GM18507 (cell line): ENCODE data around the gene TEX26.

ENCODE experiments used
- DNase-seq: peaks from one replicate; pipeline ENCODE4 v3.0.0; 2011; ENCODE audit warnings: low read depth; ENCODE audit not compliant: insufficient read length; ENCODE audit errors: extremely low spot score
- FAIRE-seq: peaks from 2 replicates; lab custom pipeline; 2011; peaks lifted over from hg19 to GRCh38; lab: Jason Lieb, UNC

TEX26 gene

DNA sequence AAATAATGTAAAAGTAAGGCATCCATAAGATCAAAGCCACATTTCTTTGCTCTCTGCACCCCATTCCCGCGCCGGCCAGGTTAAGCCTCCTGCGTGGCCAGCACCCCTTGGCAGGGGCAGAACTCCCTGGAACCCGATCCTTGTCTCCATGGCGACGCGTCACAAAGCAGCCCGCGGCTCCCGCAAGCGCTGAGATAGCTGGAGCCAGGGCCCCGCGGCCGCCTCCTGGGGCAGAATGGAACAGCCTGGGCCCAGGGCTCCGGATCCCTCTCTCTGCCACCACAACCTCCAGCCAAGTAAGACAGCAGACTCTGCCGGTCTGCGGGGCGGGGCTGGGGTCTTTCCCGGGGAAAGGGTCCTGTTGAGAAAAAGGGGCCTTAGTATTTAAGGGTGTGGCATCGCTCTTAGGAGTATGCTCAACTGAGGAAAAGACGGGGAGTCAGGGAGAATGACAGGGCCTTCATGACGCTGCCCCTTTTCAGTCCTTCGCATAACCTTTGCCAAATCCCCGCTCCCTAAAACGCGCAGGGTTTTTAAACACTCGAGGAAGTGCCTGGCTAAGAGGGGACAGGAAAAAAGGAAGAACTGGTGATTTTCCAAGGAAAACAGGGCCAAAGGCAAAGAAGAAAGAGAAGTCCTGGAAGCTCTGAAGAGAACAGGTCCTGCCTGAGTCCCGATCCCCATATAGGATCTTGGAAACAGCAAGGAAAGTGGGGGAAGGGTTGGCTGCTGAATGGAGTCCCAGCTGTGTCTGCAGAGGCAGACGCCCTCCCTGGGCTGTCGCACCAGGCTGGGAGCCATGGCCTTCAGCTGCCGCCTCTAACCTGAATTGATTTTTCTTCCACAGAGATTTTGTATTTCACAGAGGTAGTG is at the start of gene TEX26:
Gene TEX26, plus strand, starts transcription at position 176 of the 873 bp plus-strand sequence. Its CDS starts 60 bp downstream, at position 236.
- FAIRE-seq = no peak
- no peak for DNase-seq

- FAIRE-seq (no peak), DNase-seq (no peak)
Observed at GRCh38 chr13:30882996-30883766, 49.3 kb upstream of the TEX26 start.

- FAIRE-seq (no peak), DNase-seq (no peak)
Observed at GRCh38 chr13:30884543-30884942, 47.9 kb upstream of the TEX26 start.

DNA sequence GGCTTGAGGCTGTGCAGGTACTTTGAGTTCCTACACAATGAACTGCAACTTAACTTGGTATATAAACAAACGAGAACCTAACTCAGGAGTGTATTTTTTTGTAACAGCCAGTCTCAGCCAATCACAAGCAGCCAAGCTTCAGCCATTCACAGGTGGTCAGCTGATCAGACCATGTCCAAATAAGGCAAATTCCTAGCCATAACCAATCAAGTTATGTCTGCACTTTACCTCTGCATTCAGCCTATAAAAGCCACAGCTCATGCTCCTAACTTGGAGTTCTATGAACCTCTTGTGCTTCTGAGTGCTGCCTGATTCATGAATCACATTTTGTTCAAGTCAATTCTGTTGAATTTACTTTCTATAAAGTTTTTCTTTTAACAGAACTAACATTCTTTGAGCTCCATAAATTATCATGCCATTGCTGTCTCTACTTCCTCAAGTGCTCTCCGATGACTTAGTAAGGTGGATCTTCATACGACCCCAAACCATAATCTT is 43.2 kb upstream of the TEX26 start:
- no peak for FAIRE-seq
- no peak for DNase-seq

DNA sequence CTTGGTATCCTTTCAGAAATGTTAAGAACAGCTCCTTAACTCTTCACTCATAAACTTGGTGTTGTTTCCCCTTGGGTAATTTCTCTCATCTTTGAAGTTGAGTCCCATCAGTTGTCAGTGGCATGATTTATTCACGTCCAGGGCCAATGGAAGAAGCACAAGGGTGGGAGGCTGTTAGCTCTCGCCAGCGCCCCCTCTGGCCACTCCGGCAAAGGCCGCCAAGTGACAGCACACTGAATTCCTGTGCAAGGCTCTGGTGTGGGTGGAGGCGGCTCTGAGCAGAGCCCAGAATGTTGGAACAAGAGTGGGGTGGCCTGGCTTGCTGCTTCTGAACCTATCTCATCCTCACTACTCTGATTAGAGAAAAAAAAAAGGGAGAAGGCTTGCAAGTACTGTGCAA is 39.5 kb upstream of the TEX26 start:
- FAIRE-seq (no peak), DNase-seq (no peak)

DNA sequence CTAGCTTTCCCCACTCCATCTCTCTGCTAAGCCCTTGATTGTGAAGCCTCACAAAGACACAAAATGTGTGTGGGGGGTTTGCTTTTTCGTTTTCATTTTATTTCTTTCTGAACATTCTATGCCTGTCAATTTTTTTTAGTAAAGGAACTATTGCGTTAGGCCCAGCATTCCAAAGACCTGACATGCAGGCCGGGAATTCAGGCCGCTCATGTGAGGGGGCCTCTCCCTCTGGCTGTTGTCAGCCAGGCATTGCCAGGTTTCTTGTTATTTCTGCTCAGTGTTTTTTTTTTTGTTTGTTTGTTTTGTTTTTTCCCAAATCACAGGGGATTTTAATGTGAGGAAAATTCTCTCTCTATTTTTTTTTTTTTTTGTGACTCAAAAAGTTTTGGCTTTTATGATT is 36.7 kb upstream of the TEX26 start:
- FAIRE-seq = no peak
- no peak for DNase-seq

- no peak for FAIRE-seq
Observed at GRCh38 chr13:30898070-30898469, 34.4 kb upstream of the TEX26 start.

GRCh38 chr13:30898678-30899241 is 33.7 kb upstream of the TEX26 start:
- FAIRE-seq (peak; percentile 33), DNase-seq (no peak)

More at GRCh38 chr13:30898070-30898469, 34.4 kb upstream of the TEX26 start:
- DNase-seq = no peak

DNA sequence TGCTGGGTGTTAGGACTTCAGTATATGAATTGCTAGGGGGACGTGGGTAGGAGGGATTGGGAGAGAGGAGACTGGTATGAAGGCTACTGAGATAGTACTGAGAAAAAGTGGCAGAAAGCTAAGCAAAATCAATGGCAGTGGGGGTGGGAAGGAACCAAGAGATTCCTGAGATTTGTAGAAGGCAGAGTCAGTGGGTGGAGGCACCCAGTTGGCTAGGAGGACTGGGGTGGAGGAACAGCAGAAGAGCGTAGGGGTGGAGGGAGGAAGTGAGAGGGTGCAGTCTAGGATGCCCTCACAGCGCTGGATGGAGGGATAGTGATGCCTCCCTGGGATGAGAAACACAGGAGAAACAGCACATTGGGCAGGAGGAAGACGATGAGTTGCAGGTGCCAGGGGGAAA is 32.0 kb upstream of the TEX26 start:
- FAIRE-seq (no peak), DNase-seq (no peak)

DNA sequence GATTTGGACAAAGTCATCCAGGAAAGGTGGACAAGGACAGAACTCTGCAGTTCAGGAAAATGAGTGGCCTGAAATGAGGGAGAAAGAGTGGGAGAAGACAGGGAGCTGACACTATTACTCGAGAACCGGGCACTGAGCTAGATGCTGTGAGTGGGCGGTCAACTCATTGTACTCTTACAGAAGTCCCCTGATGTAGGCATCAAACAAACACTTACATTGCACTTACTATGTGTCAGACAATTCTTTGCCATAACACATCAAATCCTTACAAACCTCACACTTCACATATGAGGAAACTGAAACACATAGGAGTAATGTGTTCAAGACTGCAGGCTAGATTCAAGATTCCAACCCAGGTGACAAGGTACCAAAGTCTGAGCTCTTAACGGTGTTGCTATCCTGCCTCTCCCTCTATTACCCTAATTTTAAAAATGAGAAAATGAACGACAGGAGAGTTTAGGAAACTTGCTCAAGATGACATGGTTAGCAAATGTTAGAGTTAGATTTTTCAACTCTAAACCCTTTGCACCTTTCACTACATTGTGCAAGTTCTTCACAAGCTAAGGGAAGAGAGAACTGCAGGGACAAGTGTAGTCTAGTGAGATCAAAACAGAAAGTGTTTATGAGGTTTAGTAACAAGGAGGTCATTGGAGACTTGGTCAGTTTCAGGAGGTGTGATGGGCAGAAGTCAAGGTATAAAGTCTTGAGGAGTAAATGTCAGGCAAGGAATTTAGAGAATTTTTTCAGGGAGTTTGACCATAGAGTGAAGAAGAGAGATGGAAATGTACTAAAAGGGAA is 31.3 kb upstream of the TEX26 start:
- DNase-seq (no peak), FAIRE-seq (peak; percentile 35)

DNA sequence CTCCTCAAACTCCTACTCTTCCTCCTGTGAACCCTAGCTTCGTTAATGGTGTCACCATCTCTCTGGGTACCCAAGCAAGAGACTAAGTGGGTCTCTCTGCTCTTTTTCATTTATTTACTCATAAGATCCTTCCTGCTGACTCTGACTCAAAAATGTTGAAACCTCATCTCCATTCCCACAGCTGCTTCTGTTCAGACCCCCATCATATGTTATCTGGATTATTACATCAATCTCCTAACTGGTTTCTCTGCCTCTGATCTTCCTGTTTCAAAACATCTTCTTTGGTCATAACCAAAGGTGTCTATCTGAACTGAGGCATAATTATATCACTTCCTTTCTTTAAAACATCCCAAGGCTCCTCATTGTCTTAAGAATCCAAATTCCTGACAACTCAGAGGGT is 28.4 kb upstream of the TEX26 start:
- FAIRE-seq (no peak), DNase-seq (no peak)

GRCh38 chr13:30905932-30906383 is 26.5 kb upstream of the TEX26 start, which contains the start of gene MEDAG:
Gene MEDAG, plus strand, starts transcription at chr13:30906271. Its CDS starts 245 bp downstream, at chr13:30906516.
- no peak for FAIRE-seq
- no peak for DNase-seq

GRCh38 chr13:30906411-30907051 is 25.9 kb upstream of the TEX26 start:
- DNase-seq (no peak), FAIRE-seq (no peak)

- DNase-seq (no peak), FAIRE-seq (no peak)
Observed at GRCh38 chr13:30907121-30907861, 25.2 kb upstream of the TEX26 start.

- FAIRE-seq = no peak
- no peak for DNase-seq
Observed at GRCh38 chr13:30908416-30908980, 24.0 kb upstream of the TEX26 start.

GRCh38 chr13:30910676-30911075 is 21.8 kb upstream of the TEX26 start:
- DNase-seq (no peak), FAIRE-seq (no peak)

DNA sequence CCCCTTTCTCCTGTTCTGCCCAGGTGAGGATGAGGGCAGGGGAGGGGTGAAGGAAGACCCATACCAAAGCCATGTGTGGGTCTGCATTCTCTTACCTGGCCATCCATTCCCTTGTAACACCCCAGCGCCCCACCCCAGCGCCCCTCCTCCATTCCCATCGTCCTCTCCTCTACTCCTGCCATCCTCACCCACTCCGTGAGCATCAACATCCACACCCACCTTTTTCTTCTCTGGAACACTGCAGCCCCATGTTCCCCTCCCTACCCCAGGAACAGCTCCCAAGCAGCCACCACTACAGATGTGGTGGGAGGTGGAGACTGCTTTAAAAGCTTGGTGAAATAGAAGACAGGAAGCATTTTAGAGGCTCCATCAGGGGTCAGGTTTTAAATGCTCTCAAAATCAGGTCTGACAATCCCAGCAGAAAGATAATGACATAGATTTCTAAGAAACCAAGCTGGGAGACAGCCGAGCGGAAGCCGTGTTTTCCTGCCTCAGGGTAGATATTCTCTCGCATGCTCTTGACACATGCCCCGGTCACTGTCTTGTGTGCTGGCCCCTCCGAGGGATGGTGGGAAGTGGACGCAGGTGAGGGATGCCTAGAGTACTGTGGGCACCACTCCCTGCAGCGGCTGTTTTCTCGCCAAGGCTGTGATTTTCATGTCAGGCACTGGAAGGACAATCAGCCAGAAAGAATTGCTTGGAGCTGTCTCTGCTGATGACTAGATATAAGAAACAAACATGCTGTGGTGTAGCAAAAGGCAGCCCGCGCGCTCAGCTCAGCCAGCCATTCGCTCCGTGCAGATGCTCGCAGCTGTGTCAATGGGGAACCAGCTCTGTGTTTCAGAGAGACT is 16.5 kb upstream of the TEX26 start:
- FAIRE-seq = no peak
- DNase-seq = no peak
